KOPT-K1 (cell line): Measurements from ENCODE around the gene POLR3K.

ENCODE experiments used
- H3K27ac ChIP-seq: fragments of 200-600 bp; sonication (generic); 2 replicates; pipeline ENCODE4 v1.5.1; 2016; ENCODE audit warnings: antibody characterized with exemption, mild to moderate bottlenecking, low read depth, low read length; ENCODE audit not compliant: poor library complexity, severe bottlenecking
- H3K36me3 ChIP-seq: fragments of 200-600 bp; sonication (generic); 2 replicates; pipeline ENCODE4 v1.5.1; 2017; ENCODE audit warnings: antibody characterized with exemption, mild to moderate bottlenecking, low read length, moderate library complexity; ENCODE audit not compliant: insufficient read depth
- H3K9me3 ChIP-seq: fragments of 200-600 bp; sonication (generic); 2 replicates; pipeline ENCODE4 v1.5.1; 2017; ENCODE audit warnings: antibody characterized with exemption, low read length, mild to moderate bottlenecking; ENCODE audit not compliant: insufficient read depth, poor library complexity, severe bottlenecking

Gene POLR3K

DNA sequence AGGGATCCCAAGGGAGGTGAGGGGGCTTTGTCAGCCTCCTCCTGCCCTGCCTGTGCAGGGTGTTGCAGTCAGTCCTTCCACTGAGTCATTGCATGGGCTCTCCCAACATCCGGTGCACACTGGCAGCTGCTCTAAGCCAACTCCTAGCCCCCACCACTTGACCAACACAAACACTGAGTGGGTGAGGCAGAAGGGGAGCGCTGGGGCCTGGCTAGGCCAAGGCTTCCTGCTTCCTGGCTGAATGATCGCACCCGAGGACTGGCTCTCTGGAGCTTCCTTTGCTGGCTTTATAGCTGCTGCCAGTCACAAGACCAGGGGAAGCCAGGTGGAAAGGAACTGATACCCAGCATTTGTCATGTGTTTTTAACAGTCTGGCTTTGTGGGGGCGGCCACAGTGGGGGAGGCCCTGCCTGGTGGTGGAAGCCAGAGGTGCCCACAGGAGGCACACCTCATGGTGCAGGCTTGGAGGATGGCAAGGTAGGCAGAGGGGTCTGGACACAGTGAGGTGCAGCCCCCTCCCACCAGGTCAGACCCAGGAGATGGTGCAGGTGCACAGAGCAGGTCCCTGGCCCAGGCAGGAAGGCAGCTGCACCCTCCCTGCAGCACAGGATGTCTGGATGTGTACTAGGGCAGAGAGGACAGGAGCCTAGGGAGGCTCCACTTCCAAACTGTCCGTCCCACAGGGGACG is 31.5 kb upstream of the POLR3K start:
- H3K9me3 ChIP-seq = no peaks in the 10 kb centered on the region
- H3K27ac ChIP-seq = peak overlapping the region; percentile 54
- H3K36me3 ChIP-seq = peaks cover 68% of the 10 kb centered on the region

DNA sequence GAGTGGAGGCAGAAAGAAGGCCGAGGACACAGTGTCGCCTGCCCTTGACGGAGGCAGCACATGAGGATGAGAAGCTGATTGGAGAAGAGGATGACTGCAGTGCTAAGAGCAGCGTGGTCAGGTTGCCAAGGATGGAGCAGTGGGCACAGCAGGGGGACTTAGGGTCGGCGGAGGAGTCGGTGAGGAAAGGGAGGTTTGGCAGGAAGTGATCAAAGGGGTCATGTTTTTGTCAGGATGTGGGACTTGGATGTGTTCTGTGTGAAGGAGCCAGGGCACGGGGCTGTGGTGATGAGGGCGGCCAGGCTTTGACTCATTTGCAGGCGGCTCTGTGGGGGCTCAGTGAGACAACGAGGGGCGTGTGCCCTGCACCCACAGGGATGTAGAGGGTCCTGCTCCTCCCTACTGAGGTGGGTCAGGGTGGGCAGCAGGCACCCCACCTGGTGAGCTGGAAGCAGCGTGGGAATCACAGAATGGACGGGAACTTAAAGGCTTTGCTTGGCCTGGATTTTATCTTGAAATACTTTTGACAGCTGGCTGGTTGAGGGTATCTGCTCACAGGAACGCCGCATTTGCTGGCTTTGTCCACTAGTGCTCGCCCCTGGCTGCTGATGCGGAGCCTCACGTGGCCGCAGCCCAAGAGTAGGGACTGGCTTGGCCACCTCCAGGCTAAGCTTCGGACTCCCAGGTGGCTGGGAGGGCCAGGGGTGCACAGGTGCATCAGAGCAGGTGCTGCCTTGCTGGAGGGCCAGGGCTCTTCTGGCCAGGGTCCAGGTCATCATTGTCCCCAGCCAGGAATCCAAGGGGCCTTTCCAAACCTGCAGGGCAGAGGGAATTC is 30.6 kb upstream of the POLR3K start:
- no peaks in the 10 kb centered on the region for H3K9me3 ChIP-seq
- H3K36me3 ChIP-seq = peaks cover 66% of the 10 kb centered on the region
- H3K27ac ChIP-seq = peak overlapping the region; percentile 54

- Histone ChIP-seq H3K36me3 (peaks cover 57% of the 10 kb centered on the region), H3K27ac (no peak overlapping the region), H3K9me3 (no peaks in the 10 kb centered on the region)
Observed at GRCh38 chr16:83060-83603, 29.7 kb upstream of the POLR3K start.

DNA sequence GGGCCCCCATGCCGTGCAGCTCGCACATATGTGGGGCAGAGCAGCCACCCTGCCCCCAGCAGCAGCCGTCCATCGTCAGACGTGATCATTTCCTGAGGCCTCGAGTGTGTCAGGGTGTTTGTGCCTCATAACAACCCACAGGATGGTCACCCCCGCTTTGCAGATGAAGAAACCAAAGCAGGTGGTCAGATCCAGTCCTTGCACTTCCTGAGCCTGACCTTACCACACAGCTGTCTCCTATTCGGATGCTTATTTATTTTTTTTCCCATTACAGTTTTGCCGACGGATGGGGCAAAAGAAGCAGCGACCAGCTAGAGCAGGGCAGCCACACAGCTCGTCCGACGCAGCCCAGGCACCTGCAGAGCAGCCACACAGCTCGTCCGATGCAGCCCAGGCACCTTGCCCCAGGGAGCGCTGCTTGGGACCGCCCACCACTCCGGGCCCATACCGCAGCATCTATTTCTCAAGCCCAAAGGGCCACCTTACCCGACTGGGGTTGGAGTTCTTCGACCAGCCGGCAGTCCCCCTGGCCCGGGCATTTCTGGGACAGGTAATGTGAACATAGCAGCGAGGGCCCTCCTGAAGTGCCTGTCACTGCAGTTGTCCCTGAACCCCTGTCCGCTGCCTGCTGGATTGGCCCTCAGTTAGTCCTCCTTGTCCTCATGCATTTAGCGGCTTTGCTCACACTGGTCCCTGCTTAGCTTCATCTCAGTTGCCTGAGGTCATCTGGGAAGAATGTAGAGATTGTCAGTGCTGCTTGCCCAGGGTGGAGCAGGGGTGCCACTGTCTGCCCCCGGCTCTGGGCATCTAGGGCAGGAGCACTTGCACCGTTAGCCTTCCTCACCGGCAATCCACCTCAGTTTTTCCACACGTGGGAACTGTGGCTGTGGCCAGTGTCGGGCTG is 26.0 kb upstream of the POLR3K start:
- H3K27ac ChIP-seq = no peak overlapping the region

DNA sequence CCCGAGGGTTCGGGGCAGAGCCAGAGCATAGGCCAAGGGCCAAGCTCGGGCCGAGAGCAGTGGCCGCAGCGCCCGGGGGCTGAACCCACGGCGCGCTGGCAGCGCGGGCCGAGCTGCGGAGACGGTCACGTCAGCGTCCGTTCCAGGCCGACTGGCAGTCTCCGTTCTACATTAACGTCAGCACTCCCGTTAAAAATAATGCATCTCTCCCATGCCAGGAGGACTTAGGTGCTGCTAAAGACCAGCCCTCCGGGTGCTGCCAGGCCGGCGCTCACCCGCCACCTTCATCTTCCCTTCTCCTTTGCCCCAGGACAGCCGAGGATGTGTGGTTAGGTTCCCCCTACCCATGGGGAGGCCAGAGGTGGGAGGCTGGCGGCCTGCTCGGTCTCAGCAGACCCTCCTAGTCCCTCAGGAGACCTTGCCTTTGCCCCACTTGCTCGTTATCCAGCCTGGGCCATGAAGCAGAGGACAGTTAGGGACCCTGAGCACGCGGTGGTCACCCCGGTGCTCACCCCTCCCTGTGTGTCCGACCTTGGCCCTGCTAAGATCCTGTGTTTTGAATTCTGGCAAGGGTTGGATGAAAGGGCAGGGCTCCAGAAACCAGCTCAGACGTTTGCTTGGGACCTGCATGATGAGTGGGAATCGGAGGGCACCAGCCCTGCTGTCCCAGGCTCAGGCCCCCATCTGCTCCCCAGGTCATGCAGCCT is 25.2 kb upstream of the POLR3K start:
- Histone ChIP-seq H3K27ac (peak overlapping the region; percentile 53), H3K9me3 (no peaks in the 10 kb centered on the region), H3K36me3 (peaks cover 14% of the 10 kb centered on the region; the same call in 1 of the 2 replicates)

More for the DNA sequence above, 26.0 kb upstream of the POLR3K start:
- no peaks in the 10 kb centered on the region for H3K9me3 ChIP-seq
- H3K36me3 ChIP-seq = peaks cover 22% of the 10 kb centered on the region; the same call in 1 of the 2 replicates

DNA sequence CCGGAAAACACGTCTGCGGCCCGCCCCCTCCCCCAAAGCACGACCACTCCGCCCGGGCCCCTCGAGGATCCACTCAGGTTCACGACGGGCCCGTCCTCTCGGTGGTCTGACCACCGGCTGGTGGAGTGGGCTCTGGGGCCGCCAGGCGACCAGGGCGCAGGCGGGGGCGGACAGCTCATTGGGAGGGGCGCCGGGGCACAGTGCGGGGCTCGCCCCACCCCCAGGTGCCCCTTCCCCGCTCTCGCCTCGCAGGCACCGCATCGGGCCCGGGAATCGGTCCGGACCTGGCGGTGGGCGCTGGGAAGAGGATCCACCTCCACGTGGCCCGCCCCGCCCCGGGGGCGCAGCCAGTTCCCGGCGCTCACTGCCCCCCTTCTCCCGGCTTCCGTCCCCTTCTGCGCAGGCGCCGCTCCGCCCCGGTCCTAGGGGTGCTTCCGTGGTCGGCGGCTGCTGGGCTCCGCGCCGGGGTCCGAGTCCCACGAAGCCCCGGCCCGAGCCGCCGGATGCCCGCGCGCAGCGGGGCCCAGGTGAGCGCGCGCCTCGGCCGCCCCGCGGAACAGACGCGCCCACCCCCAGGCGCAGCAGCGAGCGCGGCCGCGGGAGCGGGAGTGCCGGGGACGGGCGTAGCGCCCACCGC is 24.5 kb upstream of the POLR3K start, which contains the start of gene MPG:
MPG (plus strand) TSS at position 419 of the 637 bp plus-strand sequence; CDS start at position 504, 85 bp downstream.
- no peaks in the 10 kb centered on the region for H3K9me3 ChIP-seq
- H3K27ac ChIP-seq = peak within 1 kb of the TSS; percentile 53
- peaks cover 8% of the 10 kb centered on the region; the same call in 1 of the 2 replicates for H3K36me3 ChIP-seq

GRCh38 chr16:77273-77806 is 23.9 kb upstream of the POLR3K start:
- Histone ChIP-seq H3K9me3 (no peaks in the 10 kb centered on the region), H3K27ac (peak overlapping the region; percentile 53), H3K36me3 (peaks cover 6% of the 10 kb centered on the region; the same call in 1 of the 2 replicates)

- H3K36me3 ChIP-seq = peaks cover 6% of the 10 kb centered on the region; the same call in 1 of the 2 replicates
- H3K27ac ChIP-seq = peak overlapping the region; percentile 53
- H3K9me3 ChIP-seq = no peaks in the 10 kb centered on the region
Observed at GRCh38 chr16:76535-77272, 23.3 kb upstream of the POLR3K start.

GRCh38 chr16:75580-76501 is 22.4 kb upstream of the POLR3K start:
- H3K36me3 ChIP-seq = peaks cover 6% of the 10 kb centered on the region; the same call in 1 of the 2 replicates
- H3K27ac ChIP-seq = no peak overlapping the region
- H3K9me3 ChIP-seq = no peaks in the 10 kb centered on the region

DNA sequence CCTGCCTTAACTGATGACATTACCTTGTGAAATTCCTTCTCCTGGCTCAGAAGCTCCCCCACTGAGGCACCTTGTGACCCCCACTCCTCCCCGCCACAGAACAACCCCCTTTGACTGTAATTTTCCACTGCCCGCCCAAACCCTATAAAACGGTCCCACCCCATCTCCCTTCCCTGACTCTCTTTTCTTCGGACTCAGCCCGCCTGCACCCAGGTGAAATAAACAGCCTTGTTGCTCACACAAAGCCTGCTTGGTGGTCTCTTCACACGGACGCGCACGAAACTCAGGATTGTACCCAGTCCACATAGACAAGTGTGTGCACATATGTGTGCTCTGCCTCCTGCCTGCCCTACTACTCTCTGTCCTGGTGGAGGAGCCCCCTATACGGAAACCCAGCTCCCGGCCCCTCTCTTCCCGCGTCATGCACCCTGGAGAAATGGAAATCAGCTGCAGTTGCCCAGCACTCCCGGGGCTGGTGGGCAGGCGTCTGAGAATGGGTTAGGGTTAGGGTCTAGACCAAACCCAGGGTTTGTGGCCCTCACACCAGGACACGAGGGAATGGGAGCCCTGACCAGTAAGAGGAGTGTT is 21.4 kb upstream of the POLR3K start:
- Histone ChIP-seq H3K36me3 (peaks cover 6% of the 10 kb centered on the region; the same call in 1 of the 2 replicates), H3K9me3 (no peaks in the 10 kb centered on the region), H3K27ac (no peak overlapping the region)

GRCh38 chr16:74051-74746 is 20.8 kb upstream of the POLR3K start:
- Histone ChIP-seq H3K27ac (no peak overlapping the region), H3K36me3 (no peaks in the 10 kb centered on the region), H3K9me3 (no peaks in the 10 kb centered on the region)
